GM19467 (cell line): ENCODE measurements around the gene TSHZ1.

ENCODE experiments used
- ATAC-seq: cut with Tn5 transposase; IDR thresholded peaks from one replicate; pipeline ENCODE4 v1.9.1; 2021; ENCODE audit warnings: mild to moderate bottlenecking, moderate library complexity; ENCODE audit not compliant: unreplicated experiment

TSHZ1 gene

GRCh38 chr18:75210274-75211001 lies at the start of gene TSHZ1:
Gene TSHZ1 (plus strand): TSS chr18:75210797. CDS start chr18:75211877, 1,080 bp downstream.
- no peak for ATAC-seq

- ATAC-seq: no peak
These were observed 49.2 kb upstream of the TSHZ1 start for GRCh38 chr18:75161256-75162028.

- no peak for ATAC-seq
These were observed 48.1 kb upstream of the TSHZ1 start for GRCh38 chr18:75162467-75162866.

DNA sequence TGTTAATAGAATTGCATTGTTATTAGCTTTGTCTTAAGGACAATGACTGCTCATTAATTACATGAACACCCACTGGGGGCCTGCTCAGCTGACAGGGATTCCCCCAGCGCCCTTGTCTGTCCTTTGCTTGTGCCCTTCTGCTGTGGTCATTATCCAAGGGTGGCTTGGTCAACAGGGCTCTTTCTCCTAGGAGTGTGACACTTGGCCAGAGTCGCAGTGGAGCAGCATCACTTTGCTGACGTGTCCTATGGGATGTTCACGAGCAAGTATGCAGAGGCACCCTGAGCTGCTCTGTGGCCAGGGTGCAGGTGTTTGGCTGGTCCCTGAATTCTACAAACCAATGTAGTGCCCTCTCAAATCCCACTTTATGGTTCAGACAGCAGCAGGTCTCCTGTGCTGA lies 47.6 kb upstream of the TSHZ1 start:
- ATAC-seq: no peak

DNA sequence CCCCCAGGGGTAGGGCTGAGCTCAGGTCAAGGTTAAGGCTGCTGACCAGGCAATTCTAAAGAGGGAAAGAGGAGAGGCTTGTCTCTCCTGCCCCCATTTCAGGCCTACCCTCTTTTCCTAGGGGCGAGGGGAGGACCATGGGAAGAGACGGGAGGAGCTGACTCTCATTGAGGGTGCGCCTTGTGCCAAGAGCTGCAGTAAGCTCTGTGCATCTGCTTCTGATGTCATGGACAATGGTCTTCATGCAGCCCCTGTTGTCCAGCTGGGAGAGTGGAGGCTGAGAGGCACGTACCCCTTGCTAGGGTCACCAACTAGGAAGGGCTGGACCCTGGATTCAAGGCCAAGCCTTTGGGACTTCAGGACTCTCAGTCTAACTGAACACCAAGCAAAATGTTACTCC lies 46.9 kb upstream of the TSHZ1 start:
- ATAC-seq: no peak

DNA sequence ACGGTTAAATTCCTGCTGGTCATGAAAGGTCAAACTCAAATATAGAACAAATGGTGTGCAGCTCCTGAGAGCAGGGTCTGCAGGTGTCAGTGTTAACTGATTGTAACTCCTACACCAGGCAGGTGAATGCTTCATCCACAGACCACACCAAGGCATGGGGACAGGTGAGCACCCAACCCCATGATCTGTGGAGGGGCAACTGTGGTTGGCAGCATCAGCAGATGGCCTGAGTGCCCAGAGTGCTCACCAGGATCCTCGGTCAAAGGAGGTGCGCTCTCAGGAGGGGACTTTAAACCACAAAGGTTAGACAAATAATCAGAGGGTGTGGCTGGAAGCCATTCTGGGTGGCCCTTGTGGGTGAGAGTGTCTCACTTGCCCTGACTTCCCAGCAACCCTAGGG lies 46.1 kb upstream of the TSHZ1 start:
- ATAC-seq: no peak

DNA sequence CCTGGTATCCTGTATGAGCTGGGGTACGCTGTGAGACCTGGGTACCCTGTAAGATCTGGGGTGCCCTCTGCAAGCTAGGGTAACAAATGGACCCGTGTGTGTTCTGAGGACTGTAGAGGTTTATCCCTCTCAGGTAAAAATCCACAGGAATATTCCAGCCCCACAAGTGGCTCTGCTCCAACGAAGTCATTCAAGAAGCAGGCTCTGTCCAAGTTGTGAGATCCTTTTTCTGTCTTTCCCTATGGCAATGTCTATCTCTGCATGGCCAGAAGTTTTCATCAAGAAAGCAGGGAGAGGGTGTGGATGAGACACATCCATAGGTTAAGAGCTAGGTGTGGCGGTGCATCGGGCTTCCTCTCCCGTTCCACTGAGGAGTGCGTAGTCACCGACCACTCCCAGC lies 44.7 kb upstream of the TSHZ1 start:
- no peak for ATAC-seq

- no peak for ATAC-seq
These were observed 43.5 kb upstream of the TSHZ1 start for GRCh38 chr18:75167137-75167536.

GRCh38 chr18:75167759-75168618 lies 42.6 kb upstream of the TSHZ1 start:
- ATAC-seq: no peak

- ATAC-seq: no peak
These were observed 42.0 kb upstream of the TSHZ1 start for GRCh38 chr18:75168619-75169018.

- ATAC-seq: no peak
These were observed 41.2 kb upstream of the TSHZ1 start for GRCh38 chr18:75169411-75169810.

DNA sequence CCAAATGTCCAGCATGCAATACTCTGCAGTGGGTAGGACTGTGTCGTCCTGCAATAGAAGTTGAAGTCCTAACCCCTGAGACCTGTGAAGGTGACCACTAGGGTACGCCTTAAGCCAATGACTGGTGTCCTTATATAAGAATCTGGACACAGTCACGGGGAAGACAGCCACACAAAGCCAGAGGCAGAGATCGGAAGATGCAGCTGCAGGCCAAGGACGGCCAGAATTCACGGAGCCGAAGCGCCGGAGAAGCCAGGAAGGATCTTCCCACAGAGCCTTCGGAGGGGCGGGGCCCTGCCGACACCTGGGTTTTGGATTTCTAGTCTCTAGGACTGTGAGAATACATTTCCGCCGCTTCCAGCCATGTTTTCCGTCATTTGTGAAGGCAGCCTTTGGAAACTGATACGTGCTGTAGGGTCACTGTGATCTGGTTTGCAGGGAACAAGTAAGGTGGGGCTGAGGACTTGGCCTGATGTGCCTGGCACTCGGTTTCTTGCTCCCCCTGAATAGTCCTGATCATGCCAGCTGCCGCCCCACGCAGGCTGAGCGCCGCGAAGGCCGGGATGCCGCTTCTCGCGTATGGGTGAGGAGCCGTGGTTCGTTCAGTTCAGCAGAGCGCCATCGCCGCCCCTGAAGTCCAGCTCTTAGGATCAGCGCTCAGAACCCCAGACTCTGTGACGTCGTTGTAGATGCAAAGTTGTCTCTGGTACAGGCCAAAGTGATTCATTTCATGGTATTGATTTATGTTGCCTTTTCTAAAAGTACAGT lies 40.4 kb upstream of the TSHZ1 start:
- no peak for ATAC-seq

GRCh38 chr18:75170916-75171315 lies 39.7 kb upstream of the TSHZ1 start:
- ATAC-seq: no peak

DNA sequence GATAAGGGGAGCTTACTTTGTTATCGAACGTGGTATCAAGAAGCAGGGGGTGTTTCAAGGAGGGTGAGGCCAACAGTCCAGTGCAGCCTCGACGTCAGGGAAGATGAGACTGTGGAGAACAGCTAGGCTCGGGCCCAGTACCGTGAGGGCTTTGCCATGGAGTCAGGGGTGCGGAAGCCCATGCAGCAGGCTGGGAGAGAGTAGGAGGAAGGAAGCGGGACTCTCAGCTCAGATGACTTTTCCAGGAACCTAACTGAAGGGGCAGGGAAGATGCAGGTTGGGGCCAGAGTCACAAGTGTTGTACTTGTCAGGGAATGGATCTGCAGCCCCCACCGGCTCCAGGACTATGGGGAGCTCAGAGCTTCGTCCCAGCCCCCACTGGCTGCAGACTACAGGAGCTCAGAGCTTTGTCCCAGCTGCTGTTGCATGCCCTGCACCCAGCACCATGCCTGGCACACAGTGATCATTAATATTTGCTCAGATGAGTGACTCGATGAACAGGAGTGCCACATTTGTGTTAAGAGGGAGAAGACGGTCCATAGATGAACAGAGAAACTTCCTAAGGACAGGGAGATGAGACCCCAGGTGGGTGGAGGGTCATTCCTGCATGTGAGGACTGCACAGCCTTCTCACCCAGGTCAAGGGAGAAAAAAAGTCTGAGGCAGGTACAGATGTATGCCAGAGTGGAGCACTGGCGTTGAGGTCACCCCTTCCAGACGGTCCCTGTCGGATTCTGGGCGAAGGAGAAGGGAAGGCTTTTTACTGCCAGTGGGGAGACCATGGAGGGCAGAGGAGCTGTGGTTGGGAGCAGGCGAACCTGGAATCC lies 38.1 kb upstream of the TSHZ1 start:
- peak; percentile 10 for ATAC-seq

DNA sequence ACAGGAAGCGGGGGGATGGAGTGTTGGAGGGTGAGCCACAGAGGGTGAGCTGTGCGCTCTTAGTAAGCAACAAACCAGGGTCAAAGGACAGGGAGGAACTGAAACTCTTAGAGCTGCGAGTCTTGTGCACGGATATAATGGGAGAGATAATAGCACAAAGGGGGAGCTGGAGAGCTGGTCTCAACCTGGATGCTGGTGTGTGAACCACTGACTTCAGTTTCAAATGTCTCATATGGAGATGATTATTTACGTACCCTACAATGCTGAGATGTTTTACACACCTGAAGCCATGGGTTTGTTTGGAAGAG lies 37.5 kb upstream of the TSHZ1 start:
- peak; percentile 99 for ATAC-seq

DNA sequence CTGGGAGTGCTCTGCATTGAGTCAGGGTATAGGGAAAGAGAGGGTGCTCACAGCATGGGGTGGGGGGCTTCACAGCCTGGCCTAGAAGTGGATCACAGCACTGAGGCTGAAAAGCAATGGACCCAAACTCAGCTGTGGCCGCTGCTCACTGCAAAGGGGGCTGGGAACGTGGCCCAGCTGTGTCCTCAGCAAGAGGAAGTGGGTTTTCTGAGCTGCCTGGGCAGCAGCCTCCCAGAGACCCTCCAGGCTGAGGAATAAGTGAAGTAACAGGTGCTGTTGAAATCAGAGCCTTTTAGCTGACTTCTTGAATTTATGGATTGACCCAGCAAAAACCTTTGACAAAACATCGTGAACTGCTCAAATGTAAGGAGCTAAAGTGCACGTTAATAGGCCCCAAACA lies 36.9 kb upstream of the TSHZ1 start:
- ATAC-seq: no peak

DNA sequence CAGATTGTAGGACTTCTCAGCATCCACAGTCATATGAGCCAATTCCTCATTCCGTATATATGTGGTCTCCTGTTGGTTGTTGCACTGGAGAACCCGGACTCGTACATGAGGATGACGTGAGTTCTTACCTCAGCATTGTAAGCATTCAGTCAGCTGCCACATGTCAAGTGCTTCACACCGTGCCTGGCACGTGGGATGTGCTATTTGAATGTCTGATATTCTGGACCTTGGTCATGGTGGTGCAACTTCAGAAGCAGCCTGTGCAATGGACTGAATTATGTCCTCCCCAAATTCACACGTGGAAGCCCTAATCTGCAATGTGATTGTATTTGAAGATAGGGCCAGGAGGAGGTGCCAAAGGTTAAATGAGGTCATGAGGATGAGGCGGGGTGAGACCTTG lies 33.7 kb upstream of the TSHZ1 start:
- no peak for ATAC-seq

DNA sequence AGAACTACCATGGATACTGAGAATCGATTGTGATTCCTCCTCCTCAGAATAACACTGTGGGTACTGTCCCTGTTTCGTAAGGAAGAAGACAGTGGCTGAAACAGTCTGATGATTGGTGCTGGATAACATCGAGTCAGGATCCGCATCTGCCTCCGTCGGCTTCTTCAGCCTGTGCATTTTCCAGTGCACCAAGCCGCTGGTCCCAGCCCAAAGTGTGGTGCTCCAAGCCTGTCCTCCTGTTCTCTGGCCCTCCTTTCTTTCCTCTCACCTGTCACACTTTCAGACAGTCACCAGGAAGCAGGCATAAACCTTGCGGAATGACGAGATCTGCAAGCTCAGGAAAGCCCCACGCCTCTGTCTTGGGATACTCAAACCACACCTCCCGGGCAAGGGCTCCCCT lies 32.2 kb upstream of the TSHZ1 start:
- no peak for ATAC-seq

GRCh38 chr18:75179819-75180600 lies 30.6 kb upstream of the TSHZ1 start:
- no peak for ATAC-seq
